M059J (cell line): ENCODE measurements around the gene DTYMK. TPM values are rescaled to one million over a fixed set of nuclear protein-coding genes. Genes with fewer than 3 reads are reported as not detected.

Experiments used
- DNase-seq: peaks from one replicate; pipeline ENCODE4 v3.0.0-alpha.2; 2012; ENCODE audit warnings: low read depth
- total RNA-seq: library from RNA; depleted of rRNA; stranded (reverse); fragments of >200 nt; shearing (Covaris generic); gene quantifications from 2 replicates; pipeline ENCODE4 v1.2.3, GENCODE V29; 2014

DTYMK gene
- total RNA-seq, 1 experiment from 2014 or later, result 49.3 TPM

DNA sequence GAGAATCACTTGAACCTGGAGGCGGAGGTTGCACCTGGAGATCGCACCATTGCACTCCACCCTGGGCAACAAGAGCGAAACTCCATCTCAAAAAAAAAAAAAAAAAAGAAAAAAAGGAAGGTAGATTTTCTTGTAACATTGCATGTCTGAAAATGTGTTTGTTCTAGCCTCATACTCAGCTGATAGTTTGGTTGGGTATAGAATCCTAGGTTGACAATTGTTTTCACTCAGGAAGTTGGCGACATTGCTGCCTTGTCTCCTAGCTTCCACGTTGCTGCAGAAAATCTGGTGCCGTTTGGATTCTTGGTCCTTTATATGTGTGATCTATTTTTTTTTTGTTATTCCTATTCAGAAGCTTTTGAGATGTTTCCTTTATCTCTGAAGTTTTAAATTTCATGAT is 19.9 kb upstream of the DTYMK start:
- no peak for DNase-seq

DNA sequence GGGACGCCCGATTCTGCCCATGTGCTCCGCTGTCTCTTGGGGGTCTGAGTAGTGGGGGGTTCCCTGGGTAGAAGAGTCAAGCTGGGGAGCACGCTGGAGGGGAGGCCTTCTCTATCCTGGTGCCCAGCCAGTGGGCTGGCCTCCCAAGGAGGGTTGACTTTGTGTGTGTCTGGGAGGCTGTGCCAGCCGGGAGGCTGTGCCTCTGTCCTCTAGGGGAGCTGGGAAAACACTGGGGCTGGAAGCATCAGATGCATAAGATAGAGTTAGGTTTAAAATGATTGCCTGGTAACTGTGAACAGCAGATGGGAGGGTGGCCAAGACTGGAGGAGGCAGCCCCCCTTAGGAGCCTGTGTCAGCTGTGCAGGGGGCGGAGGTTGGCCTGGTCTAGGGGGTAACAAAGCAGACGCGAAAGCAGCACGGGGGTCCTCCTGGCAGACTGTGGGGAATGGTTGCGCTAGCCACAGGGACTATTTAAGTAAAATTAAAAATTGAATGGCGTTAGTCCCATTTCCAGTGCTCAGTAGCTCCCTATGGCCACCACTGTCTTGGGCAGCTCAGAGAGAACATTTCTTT is 16.5 kb upstream of the DTYMK start:
- DNase-seq, result peak; percentile 7

DNA sequence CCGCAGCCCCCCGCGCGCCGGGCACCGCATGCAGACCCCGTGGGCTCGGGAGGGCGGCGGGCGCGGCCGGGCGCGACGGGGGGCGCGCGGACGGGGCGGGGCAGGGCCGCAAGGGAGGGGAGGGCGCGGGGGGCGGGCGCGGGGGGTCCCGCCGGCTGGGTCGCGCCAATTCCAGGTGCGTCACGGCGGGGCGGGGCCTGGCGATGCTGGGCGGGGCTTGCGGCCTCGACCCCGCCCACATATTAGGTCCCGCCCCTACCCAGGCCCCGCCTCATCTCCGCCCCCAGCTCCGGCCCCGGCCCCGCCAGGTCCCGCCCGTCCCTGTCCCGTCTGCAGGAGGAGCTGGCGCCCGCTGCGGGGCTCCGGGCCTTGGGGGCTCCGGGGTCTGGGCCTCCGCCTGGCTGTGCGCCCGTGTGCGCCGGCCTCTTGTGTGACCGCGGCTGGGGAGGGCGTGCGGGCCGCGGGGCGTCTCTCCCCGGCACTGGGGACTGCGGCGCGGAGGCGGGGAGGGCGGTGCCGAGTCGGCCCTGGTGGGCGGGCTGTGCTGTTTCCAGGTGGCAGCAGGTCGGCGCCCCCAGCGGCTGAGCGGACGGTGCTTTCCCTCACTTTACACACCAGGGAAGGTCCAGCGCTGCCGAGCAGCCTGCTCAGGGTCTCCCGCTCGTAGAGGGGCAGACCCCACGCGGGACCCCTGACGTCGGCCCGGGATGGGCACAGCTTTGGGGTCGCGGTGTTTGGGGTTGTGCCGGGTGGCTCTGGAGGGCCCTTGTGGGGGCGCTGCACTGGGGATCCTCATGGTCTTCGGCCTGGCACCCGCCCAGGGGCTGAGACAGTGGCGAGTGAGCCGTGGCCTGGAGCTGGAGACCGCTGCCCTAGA is 15.8 kb upstream of the DTYMK start:
- peak; percentile 69 for DNase-seq

DNA sequence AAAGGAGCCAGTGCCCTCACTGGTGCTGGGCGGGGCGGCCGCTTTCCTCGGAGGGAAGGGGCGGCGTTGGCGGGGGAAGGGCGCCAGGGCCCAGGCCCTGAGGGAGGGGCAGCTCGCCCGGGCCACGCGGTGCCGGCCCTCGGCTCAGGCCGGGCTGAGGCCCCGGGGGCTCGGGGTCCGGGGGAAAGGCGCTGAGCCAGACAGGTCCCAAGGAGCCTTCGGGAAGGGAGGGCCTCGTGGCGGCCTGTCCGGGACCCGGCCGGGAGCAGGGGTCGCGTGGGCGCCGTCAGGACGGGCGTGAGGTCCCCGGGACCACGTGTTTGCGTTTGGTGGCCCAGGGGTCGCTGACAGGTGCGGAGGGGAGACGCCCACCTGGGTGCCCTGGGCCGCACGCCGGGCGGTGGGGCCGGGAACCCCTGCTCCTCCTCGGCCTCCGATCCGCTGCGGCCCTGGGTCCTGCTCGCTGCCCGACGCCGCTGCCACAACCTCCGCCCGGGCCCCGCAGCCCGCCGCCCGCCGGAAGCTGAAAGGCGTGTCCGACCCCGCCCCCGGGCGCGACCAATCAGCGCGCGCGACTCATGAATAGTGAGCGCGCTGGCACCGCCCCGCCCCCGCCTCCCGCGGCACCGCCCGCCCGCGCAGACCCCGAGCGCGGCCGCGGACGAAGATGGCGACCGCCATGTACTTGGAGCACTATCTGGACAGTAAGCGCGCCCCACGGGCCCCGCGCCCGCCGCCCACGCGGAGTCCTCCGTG is 15.0 kb upstream of the DTYMK start, which contains the start of gene ING5:
Gene ING5, plus strand, starts transcription at position 641 of the 756 bp plus-strand sequence. Its CDS starts 27 bp downstream, at position 668.
- DNase-seq, result peak; percentile 82

DNA sequence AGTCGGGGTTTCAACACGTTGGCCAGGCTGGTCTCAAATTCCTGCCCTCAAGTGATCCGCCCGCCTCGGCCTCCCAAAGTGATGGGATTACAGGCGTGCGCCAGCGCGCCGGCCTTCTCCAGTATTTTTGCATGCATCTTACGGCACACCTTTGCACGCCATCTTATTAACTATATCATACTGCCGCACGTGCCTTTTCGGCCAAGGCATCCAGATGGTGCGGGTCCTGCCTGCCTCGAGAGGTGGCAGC is 14.5 kb upstream of the DTYMK start:
- DNase-seq, result no peak

GRCh38 chr2:241695651-241696050 is 9.0 kb upstream of the DTYMK start:
- no peak for DNase-seq

GRCh38 chr2:241692448-241692847 is 5.8 kb upstream of the DTYMK start:
- peak; percentile 48 for DNase-seq

- no peak for DNase-seq
These were observed 3.6 kb upstream of the DTYMK start for GRCh38 chr2:241690202-241690717.

DNA sequence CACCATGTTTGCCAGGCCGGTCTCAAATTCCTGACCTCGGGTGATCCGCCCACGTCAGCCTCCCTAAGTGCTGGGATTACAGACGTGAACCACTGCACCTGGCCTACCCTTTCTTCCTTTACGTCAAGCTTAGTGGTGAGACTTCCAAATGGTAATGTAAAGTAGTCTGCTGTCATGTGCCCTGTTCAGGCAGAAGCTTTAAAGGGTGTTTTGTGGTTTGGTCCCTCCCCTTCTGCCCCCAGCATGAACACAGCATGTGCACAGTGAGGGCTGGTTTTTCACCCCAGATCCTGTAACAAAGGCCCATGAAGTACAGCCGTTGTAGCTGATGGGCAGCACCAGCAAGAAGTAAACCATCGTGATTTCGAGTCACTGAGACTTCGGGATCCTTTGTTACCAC is 2.7 kb upstream of the DTYMK start:
- DNase-seq, result no peak

GRCh38 chr2:241686324-241686649 is 328 bp downstream of the DTYMK start:
- DNase-seq, result no peak

DNA sequence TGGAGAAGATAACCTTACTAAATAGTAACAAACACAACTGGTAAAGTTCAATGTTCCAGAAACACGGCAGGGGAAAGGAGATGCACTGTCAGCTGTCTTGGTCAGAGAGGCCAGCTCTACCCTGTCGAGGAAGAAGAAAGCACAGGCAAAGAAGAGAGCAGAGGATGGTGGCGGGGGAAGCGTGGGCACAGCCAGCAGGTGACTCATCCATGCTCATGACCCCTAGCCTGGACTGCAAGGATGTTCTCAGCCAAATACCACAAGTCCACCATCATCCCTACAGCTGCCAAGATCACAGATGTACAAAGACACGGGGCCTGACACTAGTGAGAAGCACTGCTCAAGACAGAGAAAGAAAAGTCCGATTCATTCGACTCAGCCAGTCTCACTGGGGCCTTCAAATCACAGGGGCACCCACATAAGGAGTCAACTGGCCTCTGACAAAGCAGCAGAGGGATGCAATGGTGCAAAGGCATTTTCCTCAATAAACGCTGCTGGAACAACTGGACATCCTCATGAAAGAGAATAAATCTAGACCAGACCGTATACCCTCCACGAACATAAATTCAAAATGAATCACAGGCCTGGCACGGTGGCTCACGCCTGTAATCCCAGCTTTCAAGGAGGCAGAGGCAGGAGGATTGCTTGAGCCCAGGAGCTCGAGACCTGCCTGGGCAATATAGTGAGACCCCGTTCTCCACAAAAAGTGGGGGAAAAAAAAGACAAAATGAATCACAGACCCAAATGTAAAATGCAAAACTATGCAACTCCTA is 5.6 kb downstream of the DTYMK start:
- DNase-seq, result peak; percentile 91

GRCh38 chr2:241680044-241680443 is 6.6 kb downstream of the DTYMK start:
- DNase-seq, result no peak

GRCh38 chr2:241678784-241679540 is 7.7 kb downstream of the DTYMK start:
- no peak for DNase-seq

DNA sequence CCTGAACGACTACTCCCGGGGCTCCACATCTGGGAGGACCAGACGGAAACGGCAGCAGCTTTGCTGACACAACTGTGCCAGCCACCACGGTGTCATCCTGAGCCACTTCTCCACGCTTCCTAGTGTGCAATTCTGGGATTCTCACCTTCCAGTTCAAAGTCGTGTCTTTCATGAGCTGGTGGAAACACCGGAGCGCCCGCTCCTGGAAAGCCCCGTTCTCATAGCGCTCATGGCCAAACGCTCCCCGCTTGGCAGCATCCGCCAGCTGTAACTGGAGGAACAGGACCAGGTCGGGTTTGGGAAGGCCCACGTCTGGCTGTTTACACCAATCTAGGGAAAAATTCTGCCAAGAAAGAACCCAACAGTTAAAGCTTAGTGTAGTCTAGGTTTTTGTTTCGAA is 8.3 kb downstream of the DTYMK start:
- DNase-seq, result no peak

DNA sequence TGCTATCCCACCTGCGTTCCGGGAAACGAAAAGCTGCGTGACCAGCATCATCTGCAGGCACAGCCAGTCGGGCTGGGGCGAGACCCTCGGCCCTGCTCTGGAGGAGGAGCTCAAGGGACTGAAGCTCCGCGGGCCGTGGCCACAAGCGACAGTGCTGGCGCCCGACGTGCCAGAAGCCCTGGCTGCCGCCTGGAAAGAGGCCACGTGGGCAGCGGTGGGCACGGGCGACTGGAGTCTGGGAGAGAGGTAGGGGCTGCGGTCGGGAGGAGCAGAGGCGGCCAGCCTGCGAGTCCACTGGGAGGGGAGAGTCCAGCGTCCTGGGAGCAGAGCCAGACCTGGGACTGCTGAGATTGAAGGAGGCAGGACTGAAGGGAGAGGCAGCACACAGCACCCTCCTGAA is 9.2 kb downstream of the DTYMK start:
- no peak for DNase-seq

- no peak for DNase-seq
These were observed 9.9 kb downstream of the DTYMK start for GRCh38 chr2:241676665-241677064.

- DNase-seq, result no peak
These were observed 10.7 kb downstream of the DTYMK start for GRCh38 chr2:241675885-241676284.

DNA sequence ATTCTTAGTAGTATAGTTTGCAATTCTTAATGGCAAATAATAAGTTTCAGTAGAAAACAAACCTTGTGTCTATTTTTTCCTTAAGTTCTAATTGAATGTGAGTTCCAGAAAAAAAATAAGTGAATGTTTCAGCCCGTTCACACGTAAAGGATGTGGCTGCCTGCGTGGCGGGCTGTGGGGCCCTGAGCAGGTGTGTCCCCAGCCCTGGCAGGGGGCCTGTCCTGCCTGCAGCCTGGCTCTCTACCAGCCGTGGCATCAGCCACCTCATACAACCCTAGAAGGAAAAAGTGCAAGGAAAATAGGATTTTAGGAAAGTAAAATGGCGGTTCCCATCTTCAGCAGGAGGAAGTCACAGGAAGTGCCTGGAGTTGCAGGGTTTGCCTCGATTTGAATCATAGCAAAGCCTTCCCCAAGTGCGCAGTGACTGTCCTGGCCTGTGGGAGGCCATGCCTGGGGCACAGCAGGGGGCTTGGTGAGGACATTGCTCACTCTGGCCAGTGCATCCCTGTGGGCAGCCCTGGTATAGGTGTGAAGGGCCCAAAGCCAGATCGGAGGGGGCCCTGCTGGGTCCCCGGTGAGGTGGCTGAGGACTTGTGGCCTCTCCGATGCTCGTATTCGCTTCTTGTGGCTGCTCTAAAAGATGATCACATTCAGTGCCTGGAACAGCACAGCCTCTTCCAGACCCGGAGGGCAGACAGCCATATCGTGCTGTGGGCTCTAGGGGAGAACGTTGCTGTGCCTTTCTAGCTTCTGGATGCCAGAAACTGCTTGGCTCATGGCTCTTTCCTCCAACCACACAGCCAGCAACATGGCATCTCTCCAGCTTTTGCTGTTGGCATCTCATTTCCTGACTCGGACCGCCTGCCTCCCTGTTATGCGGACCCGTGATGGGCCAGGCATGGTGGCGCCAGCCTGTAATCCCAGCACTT is 12.6 kb downstream of the DTYMK start:
- peak; percentile 85 for DNase-seq

GRCh38 chr2:241673189-241673663 is 13.4 kb downstream of the DTYMK start:
- no peak for DNase-seq
